ENCODE data around the gene RETREG2.
"Not testable (repeated sequence)": the region's sequence is repeated elsewhere in the genome, so short reads cannot be mapped to it uniquely, and the experiment has no call there.

The RETREG2 gene

GRCh38 chr2:219186754-219187456 is 8.8 kb downstream of the RETREG2 start:
- no peak for TF ChIP-seq CTCF (IDR thresholded peaks at IDR 0.05; ENCODE audit: insufficient read depth, low read depth, low read length, missing control alignments)
- no peak for DNase-seq (ENCODE audit: low read depth)
- no peak overlapping the region for H3K4me3 ChIP-seq (ENCODE audit: low read depth, low read length)

- H3K4me3 ChIP-seq (ENCODE audit: low read depth, low read length), result no peak overlapping the region
- no peak for DNase-seq (ENCODE audit: low read depth)
- no peak for TF ChIP-seq CTCF (IDR thresholded peaks at IDR 0.05; ENCODE audit: insufficient read depth, low read depth, low read length, missing control alignments)
These were observed 19.3 kb downstream of the RETREG2 start for GRCh38 chr2:219197388-219197787.

- no peak for TF ChIP-seq CTCF (IDR thresholded peaks at IDR 0.05; ENCODE audit: insufficient read depth, low read depth, low read length, missing control alignments)
- DNase-seq (ENCODE audit: low read depth), result no peak
- H3K4me3 ChIP-seq (ENCODE audit: low read depth, low read length), result no peak overlapping the region
These were observed 20.9 kb downstream of the RETREG2 start for GRCh38 chr2:219198974-219199373.

DNA sequence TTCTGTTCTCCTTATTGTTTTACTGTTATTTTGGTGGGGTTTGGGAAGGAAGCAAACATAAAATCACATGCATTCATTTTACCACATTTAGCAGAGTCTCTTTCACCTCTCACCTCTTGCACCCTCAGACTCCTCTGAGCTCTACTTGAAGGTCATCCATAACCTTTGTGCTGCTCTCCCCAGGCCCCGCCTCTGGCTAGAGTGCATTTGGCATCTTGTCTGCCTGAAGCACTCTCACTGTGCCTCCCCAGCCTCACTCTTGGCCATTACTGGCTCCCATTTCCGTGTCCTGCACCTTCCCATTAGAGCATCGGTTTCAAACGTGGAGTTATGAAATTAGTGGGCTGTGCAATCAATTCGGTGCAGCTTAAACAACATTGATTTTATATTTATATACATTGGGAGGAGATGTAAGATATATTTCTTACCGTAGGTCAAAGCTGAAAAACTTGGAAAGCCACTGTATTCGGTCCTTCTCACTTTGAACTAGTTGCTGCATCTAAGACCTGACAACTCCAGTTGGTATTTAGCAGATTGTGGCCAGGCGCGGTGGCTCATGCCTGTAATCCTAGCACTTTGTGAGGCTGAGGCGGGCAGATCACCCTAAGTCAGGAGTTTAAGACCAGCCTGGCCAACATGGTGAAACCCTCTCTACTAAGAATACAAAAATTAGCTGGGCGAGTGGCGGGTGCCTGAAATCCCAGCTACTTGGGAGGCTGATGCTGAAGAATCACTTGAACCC is 21.6 kb downstream of the RETREG2 start:
- no peak for TF ChIP-seq CTCF (IDR thresholded peaks at IDR 0.05; ENCODE audit: insufficient read depth, low read depth, low read length, missing control alignments)
- no peak for DNase-seq (ENCODE audit: low read depth)
- no peak overlapping the region for H3K4me3 ChIP-seq (ENCODE audit: low read depth, low read length)

DNA sequence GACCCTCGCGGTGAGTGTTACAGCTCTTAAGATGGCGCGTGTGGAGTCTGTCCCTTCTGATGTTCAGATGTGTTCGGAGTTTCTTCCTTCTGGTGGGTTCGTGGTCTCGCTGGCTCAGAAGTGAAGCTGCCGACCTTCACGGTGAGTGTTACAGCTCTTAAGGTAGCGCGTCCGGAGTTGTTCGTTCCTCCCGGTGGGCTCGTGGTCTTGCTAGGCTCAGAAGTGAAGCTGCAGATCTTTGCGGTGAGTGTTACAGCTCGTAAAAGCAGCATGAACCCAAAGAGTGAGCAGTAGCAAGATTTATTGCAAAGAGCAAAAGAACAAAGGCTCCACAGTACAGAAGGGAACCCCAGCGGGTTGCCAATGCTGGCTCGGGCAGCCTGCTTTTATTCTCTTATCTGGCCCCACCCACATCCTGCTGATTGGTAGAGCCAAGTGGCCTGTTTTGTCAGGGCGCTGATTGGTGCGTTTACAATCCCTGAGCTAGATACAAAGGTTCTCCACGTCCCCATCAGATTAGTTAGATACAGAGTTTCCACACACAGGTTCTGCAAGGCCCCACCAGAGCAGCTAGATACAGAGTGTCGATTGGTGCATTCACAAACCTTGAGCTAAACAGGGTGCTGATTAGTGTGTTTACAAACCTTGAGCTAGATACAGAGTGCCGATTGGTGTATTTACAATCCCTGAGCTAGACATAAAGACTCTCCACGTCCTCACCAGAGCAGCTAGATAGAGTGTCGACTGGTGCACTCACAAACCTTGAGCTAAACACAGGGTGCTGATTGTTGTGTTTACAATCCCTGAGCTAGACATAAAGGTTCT is 22.6 kb downstream of the RETREG2 start:
- DNase-seq (ENCODE audit: low read depth); H3K4me3 ChIP-seq (ENCODE audit: low read depth, low read length): not testable (repeated sequence)

DNA sequence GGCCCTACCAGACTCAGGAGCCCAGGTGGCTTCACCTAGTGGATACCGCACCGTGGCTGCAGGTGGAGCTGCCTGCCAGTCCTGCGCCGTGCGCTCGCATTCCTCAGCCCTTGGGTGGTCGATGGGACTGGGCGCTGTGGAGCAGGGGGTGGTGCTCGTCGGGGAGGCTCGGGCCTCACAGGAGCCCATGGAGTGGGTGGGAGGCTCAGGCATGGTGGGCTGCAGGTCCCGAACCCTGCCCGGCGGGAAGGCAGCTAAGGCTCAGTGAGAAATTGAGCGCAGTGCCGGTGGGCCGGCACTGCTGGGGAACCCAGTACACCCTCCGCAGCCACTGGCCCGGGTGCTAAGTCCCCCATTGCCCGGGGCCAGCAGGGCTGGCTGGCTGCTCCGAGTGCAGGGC is 23.3 kb downstream of the RETREG2 start:
- not testable (repeated sequence) for H3K4me3 ChIP-seq (ENCODE audit: low read depth, low read length); DNase-seq (ENCODE audit: low read depth)

DNA sequence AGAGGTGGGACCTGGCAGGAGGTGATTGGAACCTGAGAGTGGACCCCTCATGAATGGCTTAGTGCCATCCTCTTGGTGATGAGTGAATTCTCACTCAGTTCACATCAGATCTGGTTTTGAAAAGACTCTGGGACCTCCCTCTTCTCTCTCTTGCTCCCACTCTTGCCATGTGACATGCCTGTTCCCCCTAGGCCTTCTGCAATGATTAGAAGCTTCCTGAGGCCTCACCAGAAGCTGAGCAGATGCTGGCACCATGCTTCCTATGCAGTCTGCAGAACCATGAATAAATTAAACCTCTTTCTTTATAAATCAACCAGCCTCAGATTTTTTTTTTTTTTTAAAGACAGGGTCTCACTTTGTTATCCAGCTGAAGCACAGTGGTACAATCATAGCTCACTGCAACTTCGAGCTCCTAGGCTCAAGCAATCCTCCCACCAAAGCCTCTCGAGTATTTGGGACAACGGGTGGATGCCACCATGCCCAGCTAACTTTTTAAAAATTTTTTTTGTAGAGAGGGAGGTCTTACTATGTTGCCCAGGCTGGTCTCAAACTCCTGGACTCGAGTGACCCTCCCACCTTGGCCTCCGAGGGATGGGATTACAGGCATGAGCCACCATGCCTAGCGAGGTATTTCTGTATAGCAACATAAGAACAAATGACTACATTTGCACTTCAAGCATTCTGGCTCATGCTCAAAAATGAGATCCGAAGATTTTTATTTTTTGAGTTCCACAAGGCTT is 26.5 kb downstream of the RETREG2 start:
- no peak for DNase-seq (ENCODE audit: low read depth)
- no peak for TF ChIP-seq CTCF (IDR thresholded peaks at IDR 0.05; ENCODE audit: insufficient read depth, low read depth, low read length, missing control alignments)
- H3K4me3 ChIP-seq (ENCODE audit: low read depth, low read length), result no peak overlapping the region
